Non-pigmented ciliary epithelial cell (primary cell): ENCODE data around the gene VWA3A.
"Not testable (repeated sequence)": the region's sequence is repeated elsewhere in the genome, so short reads cannot be mapped to it uniquely, and the experiment has no call there.

ENCODE experiments used
- DNase-seq: peaks from one replicate; pipeline ENCODE4 v3.0.0-alpha.2; 2010; ENCODE audit warnings: low read depth

The VWA3A gene

GRCh38 chr16:22139008-22139407 lies 46.7 kb downstream of the VWA3A start:
- no peak for DNase-seq

GRCh38 chr16:22139732-22140131 lies 47.4 kb downstream of the VWA3A start:
- no peak for DNase-seq

GRCh38 chr16:22141767-22142166 lies 49.4 kb downstream of the VWA3A start:
- DNase-seq, result peak; percentile 2

DNA sequence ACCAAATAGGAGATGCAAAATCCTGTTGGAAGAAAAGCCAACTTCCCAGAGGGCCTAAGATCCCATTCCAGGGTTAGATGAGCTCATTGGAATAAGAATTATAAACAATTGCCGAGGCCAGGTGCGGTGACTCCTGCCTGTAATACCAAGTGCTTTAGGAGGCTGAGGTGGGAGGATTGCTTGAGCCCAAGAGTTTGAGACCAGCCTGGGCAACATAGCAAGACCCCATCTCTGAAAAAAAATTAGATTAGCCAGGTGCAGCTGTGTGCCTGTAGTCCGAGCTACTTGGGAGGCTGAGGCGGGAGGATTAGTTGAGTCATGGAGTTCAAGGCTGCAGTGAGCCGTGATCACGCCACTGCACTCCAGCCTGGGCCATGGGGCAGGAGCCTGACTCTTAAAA lies 52.2 kb downstream of the VWA3A start:
- no peak for DNase-seq

DNA sequence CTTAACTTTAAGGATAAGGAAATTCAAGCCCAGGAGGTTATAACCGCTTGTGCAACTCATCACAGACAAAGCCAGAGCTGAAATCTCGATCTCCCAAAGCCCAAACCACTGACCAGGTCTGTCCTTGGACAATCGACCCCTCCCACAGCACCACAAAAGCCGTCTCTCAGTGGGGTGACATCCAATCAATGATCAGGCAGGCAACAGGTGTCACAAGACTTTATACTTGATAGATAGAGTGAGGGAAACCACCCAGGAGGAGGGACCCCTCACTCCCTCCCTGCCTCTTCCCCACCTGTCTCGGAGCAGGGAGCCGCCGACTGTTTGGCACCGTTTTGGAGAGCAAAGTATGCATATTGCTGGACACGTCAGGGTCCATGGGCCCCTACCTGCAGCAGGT lies 55.5 kb downstream of the VWA3A start:
- DNase-seq, result no peak

DNA sequence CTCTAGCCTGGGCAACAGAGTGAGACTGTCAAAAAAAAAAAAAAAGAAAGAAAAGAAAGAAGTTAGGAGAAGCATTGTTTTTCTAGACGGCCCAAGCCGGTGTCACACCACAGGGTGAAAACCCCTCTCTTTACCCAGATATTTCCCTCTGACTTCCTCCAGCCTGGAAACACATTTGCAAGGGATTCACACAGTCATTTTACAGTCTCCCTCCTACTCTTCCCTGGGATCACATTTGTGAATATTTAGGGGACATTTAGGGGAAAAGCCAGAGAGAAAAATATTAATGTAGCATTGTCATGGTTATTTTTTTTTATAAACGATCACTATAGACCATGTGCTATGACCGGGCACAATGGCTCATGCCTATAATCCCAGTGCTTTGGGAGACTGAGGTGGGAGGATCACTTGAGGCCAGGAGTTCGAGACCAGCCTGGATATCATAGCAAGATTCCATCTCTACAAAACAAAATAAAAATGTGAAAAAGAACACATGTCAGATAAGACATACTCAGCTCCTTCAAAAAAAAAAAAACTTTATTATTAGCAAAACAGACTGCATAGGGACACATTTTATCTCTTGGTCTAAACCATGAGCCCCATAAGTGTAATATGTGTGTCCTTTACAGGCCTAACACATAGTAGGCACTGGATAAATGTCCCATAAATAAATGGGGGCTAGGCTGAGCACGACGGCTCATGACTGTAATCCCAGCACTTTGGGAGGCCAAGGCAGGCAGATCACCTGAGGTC lies 59.1 kb downstream of the VWA3A start:
- DNase-seq, result no peak

- no peak for DNase-seq
Observed at GRCh38 chr16:22152316-22152715, 60.0 kb downstream of the VWA3A start.

DNA sequence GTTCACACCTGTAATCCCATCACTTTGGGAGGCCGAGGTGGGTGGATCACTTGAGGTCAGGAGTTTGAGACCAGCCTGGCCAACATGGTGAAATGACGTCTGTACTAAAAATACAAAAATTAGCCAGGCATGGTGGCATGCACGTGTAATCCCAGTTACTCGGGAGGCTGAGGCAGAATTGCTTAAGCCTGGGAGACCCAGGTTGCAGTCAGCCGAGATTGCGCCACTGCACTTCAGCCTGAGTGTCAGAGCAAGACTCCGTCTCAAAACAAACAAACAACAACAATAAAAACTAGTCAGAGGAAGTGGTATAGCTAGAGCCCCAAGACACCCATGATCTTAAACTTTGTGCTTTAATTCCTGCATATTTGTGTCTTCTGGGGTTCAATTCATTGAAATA lies 60.7 kb downstream of the VWA3A start:
- DNase-seq, result not testable (repeated sequence)

DNA sequence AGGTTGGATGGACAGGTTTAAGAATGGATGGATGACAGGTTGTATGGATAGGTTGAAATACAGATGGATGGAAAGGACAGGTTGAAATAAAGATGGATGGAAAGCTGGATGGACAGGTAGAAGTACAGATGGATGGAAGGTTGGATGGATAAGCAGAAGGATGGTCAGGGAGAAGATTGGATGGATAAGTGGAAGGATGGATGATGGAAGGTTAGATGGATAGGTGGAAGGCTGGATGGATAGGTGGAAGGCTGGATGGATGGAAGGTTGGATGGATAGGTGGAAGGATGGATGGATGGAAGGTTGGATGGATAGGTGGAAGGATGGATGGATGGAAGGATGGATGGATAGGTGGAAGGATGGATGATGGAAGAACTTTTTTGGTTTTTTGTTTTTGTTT lies 69.1 kb downstream of the VWA3A start:
- DNase-seq, result no peak

DNA sequence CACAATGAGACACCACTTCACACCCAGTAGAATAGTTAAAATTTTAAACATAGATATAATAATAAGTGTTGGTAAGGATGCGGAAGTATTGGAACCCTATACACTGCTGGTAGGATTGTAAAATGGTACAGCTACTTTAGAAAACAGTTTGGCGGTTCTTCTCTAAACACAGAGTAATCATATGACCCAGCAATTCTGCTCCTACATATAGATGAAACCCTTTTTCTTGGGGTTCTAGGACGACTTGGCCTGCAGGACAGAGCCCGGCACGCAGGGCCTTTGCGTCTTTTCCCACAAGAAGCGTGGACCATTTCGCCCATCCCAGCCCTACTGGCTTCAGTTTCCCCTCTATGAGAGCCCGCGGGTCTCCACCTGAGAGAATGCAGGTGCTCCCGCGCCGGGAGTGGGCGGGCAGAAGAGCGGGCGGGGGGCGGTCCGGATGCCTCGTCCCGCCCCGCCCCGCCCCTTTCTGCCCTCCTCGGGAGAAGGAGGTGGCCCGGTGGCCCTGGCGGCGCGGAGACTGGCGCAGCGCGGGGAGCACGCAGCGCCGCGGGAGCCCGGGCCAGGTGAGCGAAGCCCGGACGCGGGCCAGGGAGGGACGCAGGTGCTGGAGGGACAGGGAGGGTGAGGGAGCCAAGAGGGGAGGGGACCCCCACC lies 69.8 kb downstream of the VWA3A start, which contains the start of gene SDR42E2:
TSS of gene SDR42E2 (plus strand) at position 508 of the 657 bp plus-strand sequence. CDS start 3,077 bp downstream, outside the sequence.
- DNase-seq, result no peak

DNA sequence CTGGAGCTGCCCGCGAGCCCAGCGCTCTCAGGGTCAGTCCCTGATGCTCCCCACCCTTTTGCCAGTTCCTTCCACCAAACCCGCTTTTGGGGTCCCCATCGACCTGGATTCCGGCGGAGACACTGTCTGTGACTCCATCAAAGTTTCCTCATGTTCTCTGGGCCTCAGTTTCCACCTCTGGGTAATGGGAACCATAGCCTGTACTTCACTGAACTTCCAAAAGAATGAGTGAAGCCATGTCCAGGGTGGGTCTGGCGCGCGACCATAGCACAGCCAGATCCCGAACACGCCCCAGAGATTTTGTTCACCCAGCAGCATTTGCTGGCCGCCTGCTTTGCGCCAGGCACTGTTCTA lies 70.3 kb downstream of the VWA3A start:
- DNase-seq, result no peak

DNA sequence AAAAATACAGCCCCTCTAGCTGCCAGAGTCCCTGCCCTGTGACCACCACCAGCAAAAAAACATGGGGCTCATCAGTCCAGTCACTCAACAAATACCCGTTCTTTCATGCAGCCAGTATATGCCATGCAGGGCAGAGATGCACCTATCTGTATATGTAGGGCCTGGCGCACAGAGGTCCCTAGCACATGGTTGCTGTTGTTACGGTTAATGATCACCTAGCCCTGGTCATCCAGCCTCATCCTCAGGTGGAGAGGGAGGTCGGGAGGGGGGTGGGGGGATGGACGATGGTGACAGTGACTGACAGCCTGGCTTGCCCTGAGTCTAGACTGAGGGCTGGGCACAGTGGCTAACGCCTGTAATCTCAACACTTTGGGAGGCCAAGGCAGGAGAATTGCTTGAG lies 71.5 kb downstream of the VWA3A start:
- DNase-seq, result no peak

DNA sequence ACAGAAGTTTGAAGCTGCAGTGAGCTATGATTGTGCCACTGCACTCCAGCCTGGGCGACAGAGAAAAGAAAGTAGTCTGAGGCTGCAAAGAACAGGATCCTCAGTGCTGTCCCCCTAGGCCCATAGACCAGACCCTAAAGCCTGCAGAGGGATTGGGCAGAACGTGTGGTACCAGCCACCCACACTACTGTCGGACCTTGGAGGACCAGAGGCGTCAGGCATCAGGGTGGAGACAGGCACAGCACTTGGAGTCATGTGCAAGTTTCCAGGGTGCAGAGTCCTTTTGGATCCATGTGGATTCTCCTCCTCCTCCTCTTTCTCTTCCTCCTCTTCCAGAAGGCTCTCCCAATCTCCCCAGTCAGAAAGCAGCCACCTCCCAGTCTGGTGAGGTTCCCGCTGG lies 72.1 kb downstream of the VWA3A start:
- no peak for DNase-seq

- DNase-seq, result no peak
Observed at GRCh38 chr16:22165508-22166285, 73.4 kb downstream of the VWA3A start.

DNA sequence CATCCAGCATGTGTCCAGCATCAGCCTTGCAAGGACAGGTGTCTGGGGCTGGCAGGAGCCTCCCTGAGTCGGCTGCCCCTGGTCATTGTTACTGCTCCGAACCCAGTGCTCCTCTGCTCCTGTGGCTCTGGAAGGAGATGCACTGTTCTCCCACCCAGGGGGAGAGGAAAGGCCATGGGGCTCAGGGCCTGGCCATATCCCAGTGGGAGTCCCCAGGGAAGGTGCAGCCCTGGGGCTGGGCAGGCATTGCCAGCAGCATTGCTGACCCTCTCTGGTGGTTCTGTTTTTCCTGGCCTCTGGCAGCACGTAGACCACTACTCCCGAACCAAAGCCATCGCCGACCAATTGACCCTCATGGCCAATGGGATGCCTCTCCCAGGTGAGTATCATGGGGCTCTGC lies 79.6 kb downstream of the VWA3A start:
- no peak for DNase-seq

- DNase-seq, result not testable (repeated sequence)
Observed at GRCh38 chr16:22172642-22173041, 80.3 kb downstream of the VWA3A start.

GRCh38 chr16:22174642-22175041 lies 82.3 kb downstream of the VWA3A start:
- DNase-seq, result no peak

DNA sequence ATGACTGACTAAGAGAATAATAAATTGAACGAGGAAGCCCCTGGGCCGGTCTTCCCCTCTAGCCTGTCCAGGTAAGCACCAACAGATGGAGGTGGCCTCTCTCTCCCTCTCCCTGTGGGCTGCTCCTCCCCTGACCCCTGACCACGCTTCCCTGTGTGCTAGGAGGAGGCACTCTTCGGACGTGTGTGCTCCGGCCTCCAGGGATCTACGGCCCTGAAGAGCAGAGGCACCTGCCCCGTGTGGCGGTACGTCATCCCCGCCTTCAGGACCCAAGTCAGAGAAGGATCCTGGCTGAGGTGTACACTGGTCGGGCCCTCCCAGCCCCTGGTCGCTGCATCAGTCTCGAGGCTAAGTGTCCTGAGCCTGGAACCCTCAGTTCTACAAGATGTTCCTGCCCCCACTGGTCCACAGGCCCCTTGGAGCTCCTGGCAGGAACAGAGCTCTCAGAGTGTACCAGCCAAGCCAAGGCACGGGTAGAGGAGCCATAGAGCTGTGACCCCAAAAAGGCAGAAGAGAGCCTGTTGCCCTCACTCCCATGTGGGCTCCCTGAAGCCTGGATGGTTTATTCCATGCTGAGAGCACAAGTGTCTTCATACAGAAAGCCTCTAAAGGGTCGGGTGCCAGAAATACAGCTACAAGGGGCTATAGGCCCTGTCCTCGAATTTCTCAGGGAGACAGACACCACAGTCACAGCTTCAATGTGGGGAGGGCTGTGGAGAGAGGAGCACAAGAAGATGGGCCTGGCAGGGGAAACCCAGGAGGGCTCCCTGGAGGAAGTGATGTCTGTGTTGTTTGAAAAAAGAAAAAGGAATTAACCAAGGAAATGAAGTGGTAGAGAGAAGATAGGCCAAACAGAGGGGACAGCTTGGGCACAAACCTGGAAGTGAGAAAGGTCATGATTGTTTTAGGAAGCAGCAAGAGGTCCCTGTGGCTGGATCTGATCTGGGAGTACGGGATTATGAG lies 85.9 kb downstream of the VWA3A start:
- no peak for DNase-seq

- DNase-seq, result no peak
Observed at GRCh38 chr16:22181426-22181825, 89.1 kb downstream of the VWA3A start.

GRCh38 chr16:22181843-22182242 lies 89.5 kb downstream of the VWA3A start:
- no peak for DNase-seq

GRCh38 chr16:22183335-22183734 lies 91.0 kb downstream of the VWA3A start:
- no peak for DNase-seq
